ENCODE measurements around the gene TMEM248.
A peak's percentile ranks its signal among the peaks of the same experiment; 100 is the strongest.
"Not testable (repeated sequence)": the region's sequence is repeated elsewhere in the genome, so short reads cannot be mapped to it uniquely, and the experiment has no call there.

TMEM248 gene

DNA sequence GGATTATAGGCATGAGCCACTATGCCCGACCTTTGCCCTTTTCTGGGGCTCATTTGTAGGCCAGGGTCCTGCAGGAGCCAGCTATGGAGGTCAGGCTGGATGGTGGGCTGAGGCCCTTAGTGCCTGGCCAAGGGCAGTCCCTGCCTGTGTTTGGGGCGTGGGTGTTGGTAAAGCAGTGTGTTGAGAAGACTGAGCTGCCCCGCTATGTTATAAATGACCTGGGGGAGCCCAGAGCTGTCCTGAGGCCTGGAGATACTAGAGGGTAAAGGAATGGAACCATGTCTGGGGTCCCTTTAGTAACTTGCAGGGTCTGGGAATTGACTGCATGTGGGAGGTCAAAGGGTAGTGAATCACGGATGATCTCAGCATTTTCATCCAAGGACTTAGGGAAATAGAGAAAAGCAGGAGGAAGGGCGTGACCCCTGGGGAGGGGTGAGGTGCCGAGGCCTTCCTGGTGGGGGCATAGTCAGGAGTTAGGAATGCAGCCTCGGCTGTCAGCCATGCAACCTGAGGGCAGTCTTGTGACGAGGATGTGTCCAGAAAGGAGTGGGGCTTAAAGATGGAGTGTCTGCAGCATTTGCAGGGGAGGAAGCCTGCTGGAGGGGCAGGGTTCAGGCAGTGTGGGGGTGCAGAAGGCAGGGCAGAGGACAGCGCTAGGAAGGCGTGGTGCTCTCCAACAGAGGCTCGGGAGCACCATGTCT is 31.5 kb downstream of the TMEM248 start:
- no peak for DNase-seq

- no peak for DNase-seq
These were observed 32.0 kb downstream of the TMEM248 start for GRCh38 chr7:66953044-66953427.

DNA sequence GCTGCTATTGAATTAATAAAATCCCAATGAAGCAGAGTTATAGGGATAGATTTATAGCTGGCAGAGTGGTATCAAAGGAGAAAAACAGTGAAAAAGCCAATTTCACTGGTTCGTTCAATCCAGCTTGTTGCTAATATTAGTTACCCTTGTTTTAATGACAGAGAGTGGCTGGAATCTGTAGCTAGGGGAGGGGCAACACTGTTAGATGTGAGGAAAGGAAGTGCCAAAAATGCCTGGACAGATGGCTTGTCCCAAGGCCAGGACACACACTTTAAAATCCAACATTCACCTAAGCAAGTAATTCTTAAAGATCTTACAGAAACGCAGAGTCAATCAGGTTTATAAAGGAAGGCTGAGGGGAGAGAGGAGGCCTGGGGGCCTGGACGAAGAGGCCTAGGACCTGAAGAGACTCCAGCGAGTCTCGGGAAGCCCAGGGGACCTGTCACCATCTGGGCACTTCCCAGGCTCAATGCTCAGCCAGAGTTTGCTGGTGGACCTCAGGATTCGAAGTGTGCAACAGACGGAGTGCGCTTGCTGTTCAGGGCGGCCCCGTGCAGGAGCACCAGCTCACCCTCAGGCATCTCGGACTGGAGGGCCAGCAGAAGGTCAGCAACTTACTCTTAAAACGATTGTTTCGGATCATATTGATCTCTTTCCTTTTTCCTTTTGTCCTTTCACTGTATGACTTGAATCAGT is 36.7 kb downstream of the TMEM248 start:
- no peak for DNase-seq

DNA sequence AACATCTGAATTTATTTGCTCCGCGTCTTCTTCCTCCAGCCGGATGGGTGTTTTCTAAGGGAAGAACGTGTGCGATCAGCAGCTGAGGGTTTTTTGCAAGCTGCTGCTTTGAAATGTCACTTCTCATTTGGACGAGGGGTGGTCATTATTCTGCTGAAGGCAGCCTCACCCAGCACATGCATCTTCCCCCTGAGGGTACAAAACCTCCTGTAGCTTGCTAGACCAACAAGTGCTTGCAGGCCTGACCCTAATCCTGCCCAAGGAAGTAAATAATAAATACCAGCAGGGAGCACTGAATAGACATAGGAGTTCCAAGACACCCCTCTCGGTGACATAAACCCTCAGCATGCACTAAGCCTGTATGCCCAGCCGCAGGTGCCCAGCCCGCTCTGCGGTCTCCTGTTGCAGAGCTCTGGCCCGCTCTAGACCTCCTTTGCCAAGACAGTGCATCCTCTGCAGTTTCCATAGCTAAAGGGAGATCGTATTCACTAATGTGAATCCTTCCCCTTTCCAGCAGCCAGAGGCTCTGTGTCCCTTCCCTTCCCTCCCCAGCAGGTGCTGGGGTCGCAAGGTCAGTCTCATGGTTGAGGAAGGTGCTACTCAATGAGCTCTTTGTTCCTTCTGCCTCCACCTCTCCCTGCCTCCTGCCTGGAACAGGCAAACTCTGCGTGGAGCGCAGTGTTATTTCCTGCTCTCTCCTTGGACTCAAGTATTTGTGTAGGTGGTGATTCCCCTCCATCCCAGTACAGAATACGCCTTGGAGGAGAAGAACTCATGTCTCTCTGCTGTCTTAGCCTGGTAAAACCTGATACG is 37.7 kb downstream of the TMEM248 start:
- DNase-seq = no peak

- no peak for DNase-seq
These were observed 39.2 kb downstream of the TMEM248 start for GRCh38 chr7:66960192-66960591.

DNA sequence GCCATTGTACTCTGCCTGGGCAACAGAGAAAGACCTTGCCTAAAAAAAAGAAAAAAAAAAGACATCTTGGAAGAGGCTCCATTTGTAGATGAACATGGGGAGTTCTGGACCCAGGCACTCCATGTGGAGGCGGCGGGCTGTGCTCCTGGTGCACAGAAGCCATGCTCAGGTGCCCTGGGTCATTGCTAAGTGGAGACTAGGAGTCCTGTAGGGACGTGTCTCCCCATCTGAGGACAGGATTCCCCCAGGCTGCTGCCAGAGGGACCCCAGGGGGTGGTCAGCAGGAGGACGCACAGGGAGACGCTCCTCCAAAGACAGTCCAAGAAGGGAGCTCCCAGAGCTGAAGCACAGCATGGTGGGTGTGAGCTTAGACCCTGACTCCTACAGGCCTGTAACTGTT is 40.1 kb downstream of the TMEM248 start:
- DNase-seq = no peak

- no peak for DNase-seq
These were observed 43.4 kb downstream of the TMEM248 start for GRCh38 chr7:66964411-66964810.

DNA sequence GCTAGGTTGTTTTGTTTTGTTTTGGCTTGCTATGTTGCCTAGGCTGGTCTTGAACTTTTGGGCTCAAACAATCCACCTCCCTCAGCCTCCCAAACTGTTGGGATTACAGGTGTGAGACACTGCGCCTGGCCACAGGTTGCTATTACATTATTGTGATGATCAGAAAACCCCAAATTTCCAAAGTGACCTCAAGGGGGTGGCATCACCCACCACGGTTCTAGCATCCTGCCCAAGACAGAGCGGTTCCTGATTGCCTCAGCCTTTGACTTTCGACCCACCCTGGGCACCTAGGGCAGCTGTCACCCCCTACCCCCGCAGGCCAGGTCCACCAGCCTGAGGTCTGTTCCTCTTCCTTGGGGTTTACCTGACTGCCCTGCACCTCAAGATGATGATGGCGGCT is 46.0 kb downstream of the TMEM248 start:
- DNase-seq = no peak

- not testable (repeated sequence) for DNase-seq
These were observed 48.0 kb downstream of the TMEM248 start for GRCh38 chr7:66969001-66969400.

DNA sequence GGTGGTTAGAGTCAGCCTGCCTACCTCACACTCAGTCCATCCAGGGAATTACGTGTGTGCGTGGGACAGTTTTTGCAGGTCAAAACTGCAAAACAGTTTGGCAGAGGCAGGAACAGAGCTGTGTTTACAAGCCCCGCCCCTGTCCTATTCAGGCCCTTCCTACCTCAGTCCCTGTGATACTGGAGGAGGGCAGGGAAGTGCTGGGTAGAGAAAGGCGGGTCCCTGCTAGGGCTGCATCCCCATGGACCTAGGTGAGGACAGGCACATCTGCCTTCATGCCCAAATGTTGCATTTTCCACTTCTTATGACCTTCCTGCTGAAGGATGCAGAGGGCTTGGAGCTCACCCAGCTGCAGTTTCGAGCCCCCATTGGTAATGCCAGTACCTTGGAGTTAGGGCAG is 49.3 kb downstream of the TMEM248 start:
- no peak for DNase-seq

DNA sequence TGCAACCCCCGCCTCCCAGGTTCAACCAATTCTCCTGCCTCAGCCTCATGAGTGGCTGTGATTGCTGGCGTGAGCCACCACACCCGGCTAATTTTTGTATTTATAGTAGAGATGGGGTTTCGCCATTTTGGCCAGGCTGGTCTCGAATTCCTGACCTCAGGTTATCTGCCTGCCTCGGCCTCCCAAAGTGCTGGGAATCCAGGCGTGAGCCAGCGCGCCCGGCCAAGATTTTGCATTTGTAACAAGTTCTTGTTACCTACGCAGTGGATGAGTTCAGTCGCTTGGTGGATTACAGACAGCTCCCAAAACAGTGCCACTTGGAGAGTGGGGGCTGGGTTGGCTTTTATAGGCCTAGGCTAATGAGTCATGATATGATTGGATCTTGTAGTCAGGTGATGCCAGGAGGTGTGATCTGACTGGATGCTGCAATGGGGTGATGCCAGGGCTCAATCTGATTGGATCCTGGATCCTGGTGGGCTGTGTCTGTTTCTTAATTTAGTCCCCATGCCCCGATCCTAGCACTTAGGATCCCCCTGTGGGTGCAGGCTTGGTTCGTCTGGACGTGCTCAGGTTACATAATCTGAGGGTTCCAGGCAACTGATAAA is 54.1 kb downstream of the TMEM248 start:
- DNase-seq = no peak

DNA sequence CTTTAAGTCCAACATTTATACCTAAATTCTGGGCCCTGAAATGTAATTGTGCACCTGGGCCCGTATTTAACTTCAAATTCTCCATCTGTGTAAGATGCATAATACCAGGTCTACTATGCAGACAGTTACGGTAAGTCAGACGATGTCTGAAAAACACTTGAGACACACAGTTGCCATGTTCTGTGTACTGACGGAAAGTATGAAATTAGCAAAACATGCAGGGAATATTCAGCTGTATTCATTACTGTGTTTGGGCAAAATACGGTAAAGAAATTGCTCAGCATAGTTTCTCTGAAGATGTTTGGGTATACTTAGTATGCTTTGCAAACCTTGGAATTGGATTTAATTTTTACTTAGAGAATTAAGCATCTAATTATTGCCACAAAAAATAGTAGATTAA is 57.3 kb downstream of the TMEM248 start:
- not testable (repeated sequence) for DNase-seq

GRCh38 chr7:66979013-66979412 is 58.0 kb downstream of the TMEM248 start:
- not testable (repeated sequence) for DNase-seq

GRCh38 chr7:66980336-66980735 is 59.3 kb downstream of the TMEM248 start:
- DNase-seq = not testable (repeated sequence)

- DNase-seq = not testable (repeated sequence)
These were observed 68.5 kb downstream of the TMEM248 start for GRCh38 chr7:66989552-66989951.

DNA sequence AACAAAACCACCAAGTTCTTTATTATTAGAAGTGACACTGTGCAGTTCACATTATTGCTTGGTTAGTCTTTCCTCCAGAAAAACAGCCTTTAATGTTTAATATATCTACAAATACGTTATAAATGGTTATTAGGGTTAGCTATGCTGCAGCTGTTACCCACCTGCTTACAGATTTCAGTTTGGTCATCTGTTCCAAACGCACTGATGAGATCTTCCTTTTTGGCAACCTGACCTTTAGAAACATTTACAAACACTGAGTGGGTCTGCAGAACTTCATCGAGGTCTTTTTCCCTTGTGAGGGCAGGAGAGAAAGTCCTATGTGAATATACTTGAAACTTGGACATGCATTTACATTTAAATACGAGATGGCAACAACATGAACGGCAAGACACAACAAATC is 73.0 kb downstream of the TMEM248 start:
- DNase-seq = not testable (repeated sequence)

DNA sequence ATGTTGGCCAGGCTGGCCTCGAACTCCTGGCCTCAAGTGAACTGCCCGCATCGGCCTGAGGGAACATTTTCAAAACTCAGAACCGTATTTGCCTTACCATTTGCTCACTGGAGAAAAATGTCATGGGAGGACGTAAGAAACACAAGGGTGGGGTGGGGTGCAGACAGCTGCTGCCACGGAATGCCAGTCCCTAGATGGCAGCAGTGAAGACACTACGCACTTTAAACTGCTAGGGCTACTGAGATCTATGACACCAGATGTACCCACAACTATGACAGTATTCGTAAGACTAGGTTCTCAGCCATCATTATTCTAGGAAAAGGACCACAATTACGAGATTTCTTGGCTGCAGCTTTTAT is 73.6 kb downstream of the TMEM248 start:
- not testable (repeated sequence) for DNase-seq

DNA sequence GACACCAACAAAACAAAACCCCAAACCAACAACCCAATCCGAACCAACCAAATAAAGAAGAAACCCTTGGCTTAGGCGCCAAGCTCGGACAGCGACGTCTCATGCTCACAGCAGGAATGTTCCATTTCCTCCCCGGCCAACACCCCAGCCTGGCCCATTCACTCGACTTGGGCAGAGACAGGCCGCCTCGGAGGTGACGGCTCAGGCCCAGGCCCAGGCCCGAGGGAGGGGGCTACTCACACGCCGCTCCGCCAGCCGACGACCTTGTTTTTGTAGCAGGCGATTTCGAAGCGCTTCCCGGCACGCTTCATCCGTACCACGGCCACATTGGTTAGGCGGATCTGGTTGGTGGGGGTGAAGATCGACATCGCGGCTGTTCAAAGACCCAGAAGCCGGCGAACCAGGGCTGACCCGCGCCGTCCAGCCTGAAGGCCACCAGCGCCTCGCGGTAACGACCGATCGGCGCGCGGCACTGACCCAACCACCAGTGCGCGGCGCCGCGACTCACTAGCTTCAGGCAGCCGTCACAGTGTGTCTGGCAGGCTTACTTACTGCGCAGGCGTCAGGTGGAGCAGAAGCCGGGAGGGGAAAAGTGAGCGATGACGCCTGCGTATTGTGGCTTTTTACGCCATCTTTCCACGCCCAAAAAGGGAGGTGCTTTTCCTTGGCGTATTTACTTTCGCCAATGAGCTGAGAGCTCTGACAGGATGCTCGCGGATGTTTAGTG is 74.2 kb downstream of the TMEM248 start, which contains the start of gene SBDS:
Gene SBDS (minus strand): TSS at position 537 of the 727 bp plus-strand sequence. CDS start 169 bp downstream, at position 368.
- DNase-seq = peak; percentile 97

- peak; percentile 94 for DNase-seq
These were observed 75.6 kb downstream of the TMEM248 start, which contains the start of gene TYW1 for GRCh38 chr7:66996444-66997191. Gene TYW1, plus strand, starts transcription at chr7:66996833. Its CDS starts 146 bp downstream, at chr7:66996979.

- DNase-seq = not testable (repeated sequence)
These were observed 79.7 kb downstream of the TMEM248 start for GRCh38 chr7:67000601-67001258.

DNA sequence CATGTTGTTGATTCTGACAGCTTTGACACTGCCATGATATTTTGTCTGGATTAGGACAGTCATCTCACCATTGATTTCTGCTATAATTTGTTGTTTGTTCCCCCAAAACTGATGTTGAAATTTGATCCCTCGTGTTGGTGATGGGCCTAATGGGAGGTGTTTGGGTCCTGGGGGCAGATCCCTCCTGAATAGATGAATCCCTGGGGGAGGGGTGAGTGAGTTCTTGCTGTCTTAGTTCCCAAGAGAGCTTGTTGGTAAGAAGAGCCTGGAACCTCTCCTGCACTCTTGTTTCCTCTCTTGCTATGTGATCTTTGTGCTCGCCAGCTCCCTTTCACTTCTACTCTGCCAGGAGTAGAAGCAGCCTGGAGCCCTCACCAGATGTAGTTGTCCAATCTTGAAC is 83.1 kb downstream of the TMEM248 start:
- DNase-seq = not testable (repeated sequence)

Measured in NCI-H1105 (cell line).